CD4-positive, alpha-beta T cell treated with Interferon alpha-2 for 1 hour (primary cell): ENCODE data around the gene QPCTL.
"Not testable (repeated sequence)": the region's sequence is repeated elsewhere in the genome, so short reads cannot be mapped to it uniquely, and the experiment has no call there.

Experiments used
- DNase-seq, 2 donors: peaks; one replicate each; pipeline ENCODE4 v3.0.0-alpha.2; 2020 to 2022

QPCTL gene

DNA sequence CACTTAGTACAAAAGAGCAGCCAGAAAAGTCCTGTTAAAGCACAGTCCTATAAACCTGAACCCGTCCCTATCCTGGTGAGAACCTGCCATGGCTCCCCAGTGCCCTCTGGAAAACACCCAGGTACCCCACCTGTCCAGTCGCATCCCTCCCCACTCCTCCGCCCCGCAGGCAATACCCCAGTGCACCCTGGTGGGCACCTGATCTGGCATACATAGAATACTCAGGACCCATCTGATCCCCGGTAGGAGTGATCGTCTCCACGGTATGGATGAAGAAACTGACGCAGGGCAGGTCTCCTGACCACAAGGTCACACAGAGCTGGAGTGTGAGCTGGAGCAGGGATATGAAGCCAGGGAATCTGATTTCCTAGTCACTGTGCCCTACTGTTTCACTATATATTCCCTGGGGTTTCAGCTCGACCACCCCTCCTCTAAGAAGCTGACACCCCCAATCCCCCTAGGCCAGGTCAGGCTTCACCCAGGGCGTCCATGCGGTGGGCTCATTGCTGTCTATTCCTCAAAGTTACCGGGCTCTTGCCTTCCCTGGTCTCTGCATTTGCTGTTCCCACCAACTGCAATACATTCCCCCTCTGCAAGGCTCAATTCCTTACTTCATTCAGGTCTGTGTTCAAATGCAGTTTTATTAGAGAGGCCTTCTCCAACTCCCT is 25.7 kb downstream of the QPCTL start:
- DNase-seq = no peak

- DNase-seq = not testable (repeated sequence)
These were observed 27.6 kb downstream of the QPCTL start for GRCh38 chr19:45720065-45720464.

- DNase-seq = not testable (repeated sequence)
These were observed 36.2 kb downstream of the QPCTL start for GRCh38 chr19:45728683-45729082.

GRCh38 chr19:45729800-45730290 is 37.4 kb downstream of the QPCTL start:
- DNase-seq = no peak

DNA sequence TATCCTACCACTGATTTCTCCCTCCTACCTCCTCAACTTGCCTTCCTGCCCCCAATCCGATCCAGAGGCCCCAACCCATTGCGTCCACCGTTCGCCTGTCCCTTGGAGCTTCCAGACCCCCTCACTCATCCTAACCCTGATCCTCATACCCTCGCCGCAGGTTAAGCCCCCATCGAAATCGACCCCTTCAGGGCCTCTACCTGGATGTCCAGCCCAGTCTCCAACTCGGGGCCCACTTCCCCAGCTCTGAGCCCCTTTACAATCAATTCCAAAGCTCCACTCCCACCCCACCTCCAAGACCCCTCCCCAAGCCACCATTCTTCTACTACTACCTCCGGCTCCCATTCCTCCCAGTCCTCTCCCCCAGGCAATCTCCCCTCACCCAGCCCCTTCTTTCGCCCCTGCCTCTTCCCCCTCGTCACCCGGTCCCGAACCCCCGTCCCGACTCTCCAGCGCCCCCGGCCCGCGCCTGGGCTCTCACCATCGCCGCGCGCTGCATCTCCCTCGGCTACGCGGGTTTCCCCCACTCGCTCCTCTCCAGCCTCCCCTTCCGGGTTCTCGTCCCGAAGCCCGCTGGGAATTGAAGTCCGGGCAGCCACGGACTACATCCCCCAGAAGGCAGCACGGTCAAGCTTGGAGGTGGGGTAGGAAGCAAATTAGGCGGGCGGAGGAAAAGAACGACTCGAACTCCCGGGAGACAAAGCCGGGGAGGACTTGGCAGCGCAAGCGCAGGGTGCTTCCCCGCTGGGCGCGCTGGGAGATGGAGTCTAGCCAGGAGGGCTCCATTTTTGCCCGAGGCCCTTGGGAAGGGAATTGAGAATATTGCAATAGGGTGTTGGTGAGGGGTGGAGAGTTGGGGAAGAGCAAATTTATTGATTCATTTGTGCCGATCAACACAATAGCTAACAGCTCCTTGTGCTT is 38.2 kb downstream of the QPCTL start, which contains the start of gene FBXO46:
TSS of gene FBXO46 (minus strand) at position 529 of the 921 bp plus-strand sequence. CDS start 17,401 bp downstream, outside the sequence.
- peak; percentile 94 to 96 for DNase-seq

GRCh38 chr19:45733160-45733810 is 40.8 kb downstream of the QPCTL start, which contains the start of gene MEIOSIN:
TSS of gene MEIOSIN (plus strand) at chr19:45733439. CDS start at chr19:45735377, 1,938 bp downstream.
- DNase-seq = no peak

GRCh38 chr19:45739498-45740439 is 47.3 kb downstream of the QPCTL start:
- peak in 1 of 2 donors; percentile 8 for DNase-seq

- DNase-seq = no peak
These were observed 50.5 kb downstream of the QPCTL start for GRCh38 chr19:45742969-45743368.

- no peak for DNase-seq
These were observed 53.1 kb downstream of the QPCTL start for GRCh38 chr19:45745606-45746005.

DNA sequence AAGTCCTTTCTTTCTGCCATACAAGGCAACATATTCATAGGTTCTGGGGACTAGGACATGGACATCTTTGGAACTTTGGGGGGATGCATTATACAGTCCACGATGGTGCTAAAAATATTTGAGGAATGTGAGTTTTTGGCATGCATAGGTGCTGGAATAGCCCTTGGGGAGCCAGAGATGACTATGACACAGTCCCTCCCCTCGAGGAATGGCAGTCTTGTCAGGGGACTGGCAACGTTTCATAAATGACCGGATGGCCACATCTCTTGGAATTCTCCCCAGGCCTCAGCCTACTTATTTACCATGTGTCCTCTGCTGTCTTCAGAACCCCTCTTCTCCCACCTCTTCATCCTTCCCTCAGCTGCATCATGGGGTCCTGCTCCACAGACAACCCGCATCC is 54.4 kb downstream of the QPCTL start:
- DNase-seq = no peak

DNA sequence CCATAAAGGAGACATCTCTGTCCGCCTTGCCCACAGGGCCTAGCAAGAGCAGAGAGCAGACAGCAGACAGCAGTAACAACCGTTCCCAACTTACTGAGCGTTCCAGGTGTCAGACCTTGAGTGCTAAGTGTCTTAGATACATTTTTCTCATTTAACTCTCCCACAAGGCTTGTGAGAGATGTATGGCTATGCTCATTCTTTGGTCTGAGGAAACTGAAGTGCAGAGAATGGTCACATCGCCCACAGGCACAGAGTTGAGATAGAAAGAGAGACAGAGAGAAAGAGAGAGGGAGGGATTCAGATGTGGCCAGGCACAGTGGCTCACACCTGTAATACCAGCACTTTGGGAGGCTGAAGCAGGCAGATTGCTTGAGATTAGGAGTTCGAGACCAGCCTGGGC is 55.0 kb downstream of the QPCTL start:
- DNase-seq = no peak

DNA sequence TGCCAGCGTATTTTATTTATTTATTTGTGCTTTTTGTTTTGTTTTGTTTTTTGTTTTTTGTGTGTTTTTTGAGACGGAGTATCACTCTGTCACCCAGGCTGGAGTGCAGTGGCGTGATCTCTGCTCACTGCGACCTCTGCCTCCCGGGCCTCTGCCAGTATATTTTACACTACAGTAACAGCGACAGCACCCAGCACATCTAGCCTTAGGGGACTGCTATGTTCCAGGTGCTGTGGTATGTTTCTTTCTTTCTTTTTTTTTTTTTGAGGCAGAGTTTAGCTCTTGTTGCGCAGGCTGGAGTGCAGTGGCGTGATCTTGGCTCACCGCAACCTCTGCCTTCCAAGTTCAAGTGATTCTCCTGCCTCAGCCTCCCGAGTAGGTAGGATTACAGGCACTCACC is 59.0 kb downstream of the QPCTL start:
- not testable (repeated sequence) for DNase-seq

DNA sequence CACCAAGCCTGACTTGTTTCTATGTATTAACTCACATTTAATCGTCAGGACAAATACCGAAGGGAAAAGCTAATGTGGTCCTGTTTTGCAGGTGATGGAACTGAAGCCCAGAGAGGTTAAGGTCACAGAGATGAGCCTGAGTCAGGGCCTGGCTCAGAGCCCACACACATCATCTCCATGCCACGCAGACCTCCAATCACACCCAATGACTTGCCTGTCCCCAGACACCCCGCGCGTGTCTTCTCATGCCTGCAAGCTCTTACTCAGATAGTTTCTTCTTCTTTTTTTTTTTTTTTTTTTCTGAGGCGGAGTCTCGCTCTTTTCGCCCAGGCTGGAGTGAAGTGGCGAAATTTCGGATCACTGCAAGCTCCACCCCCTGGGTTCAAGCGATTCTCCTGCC is 60.2 kb downstream of the QPCTL start:
- DNase-seq = no peak

DNA sequence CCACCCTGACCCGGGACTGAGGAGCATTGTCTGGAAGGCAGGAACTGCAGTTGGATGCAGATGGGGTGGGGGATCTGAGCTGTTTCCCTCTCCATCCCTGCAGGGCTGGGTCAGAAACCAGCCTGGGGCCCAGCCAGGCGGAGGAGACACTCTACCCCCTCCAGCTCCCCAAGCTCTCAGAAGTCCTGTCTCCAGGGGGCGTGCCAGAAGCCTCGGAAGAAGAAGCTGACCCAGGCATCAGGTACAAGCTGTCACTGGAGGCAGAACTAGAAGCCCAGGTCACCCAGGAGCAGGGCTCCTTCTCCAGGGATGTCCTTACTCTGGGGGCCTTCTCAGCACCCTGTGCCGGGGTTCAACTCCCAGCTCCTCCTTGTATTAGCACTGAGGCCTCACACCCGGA is 61.1 kb downstream of the QPCTL start:
- DNase-seq = no peak
